ENCODE measurements around the gene C10orf71.

Gene C10orf71

GRCh38 chr10:49348593-49348992 lies 49.6 kb downstream of the C10orf71 start:
- DNase-seq = no peak

GRCh38 chr10:49349390-49349789 lies 50.4 kb downstream of the C10orf71 start:
- no peak for DNase-seq

- DNase-seq = no peak
Observed at GRCh38 chr10:49350138-49350537, 51.2 kb downstream of the C10orf71 start.

GRCh38 chr10:49350846-49351532 lies 52.0 kb downstream of the C10orf71 start:
- no peak for DNase-seq

- no peak for DNase-seq
Observed at GRCh38 chr10:49351669-49352068, 52.7 kb downstream of the C10orf71 start.

- DNase-seq = no peak
Observed at GRCh38 chr10:49352323-49352722, 53.4 kb downstream of the C10orf71 start.

GRCh38 chr10:49353026-49353894 lies 54.3 kb downstream of the C10orf71 start:
- no peak for DNase-seq

- no peak for DNase-seq
Observed at GRCh38 chr10:49353895-49354566, 55.1 kb downstream of the C10orf71 start.

- DNase-seq = no peak
Observed at GRCh38 chr10:49354593-49354992, 55.6 kb downstream of the C10orf71 start.

- no peak for DNase-seq
Observed at GRCh38 chr10:49355221-49355620, 56.3 kb downstream of the C10orf71 start.

- no peak for DNase-seq
Observed at GRCh38 chr10:49356181-49356580, 57.2 kb downstream of the C10orf71 start.

- no peak for DNase-seq
Observed at GRCh38 chr10:49356944-49357343, 58.0 kb downstream of the C10orf71 start.

- DNase-seq = no peak
Observed at GRCh38 chr10:49357910-49358309, 58.9 kb downstream of the C10orf71 start.

GRCh38 chr10:49359349-49360270 lies 60.6 kb downstream of the C10orf71 start:
- peak; percentile 13 to 54 for DNase-seq

- no peak for DNase-seq
Observed at GRCh38 chr10:49360271-49361177, 61.6 kb downstream of the C10orf71 start.

GRCh38 chr10:49361178-49361554 lies 62.2 kb downstream of the C10orf71 start:
- DNase-seq = no peak

- no peak for DNase-seq
Observed at GRCh38 chr10:49361735-49362568, 63.0 kb downstream of the C10orf71 start.

- DNase-seq = no peak
Observed at GRCh38 chr10:49362596-49363260, 63.8 kb downstream of the C10orf71 start.

- no peak for DNase-seq
Observed at GRCh38 chr10:49363309-49364031, 64.5 kb downstream of the C10orf71 start.

Data from NCI-H2081 (cell line).